ENCODE results near the gene TRIM31.

DNA sequence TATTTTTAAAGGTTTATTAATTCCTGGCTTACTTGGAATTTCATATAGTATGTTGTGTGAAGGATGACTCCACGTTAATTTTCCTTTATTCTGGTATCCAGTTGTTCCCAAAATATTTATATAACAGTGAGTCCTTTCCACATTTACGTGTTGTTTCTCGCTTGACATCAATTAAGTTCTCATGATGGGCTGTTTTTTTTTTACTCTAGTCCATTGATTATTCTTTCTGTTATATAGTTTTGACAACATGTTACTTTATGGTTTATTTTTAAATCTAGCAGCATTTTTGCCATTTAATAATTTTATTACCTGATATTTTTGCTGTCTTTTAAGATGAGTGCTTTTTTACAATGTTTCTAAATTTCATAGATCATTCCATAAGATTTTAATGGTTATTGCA is 29.8 kb upstream of the TRIM31 start:
- TF ChIP-seq CTCF (IDR thresholded peaks at IDR 0.05; ENCODE audit: insufficient read depth, low read depth, low read length) (no peak), EZH2 (IDR thresholded peaks at IDR 0.05; ENCODE audit: insufficient read depth, low read length) (no peak)

Data from astrocyte (in vitro differentiated cells and primary cell).